ENCODE measurements around the gene DMXL1.

The DMXL1 gene, protein sequence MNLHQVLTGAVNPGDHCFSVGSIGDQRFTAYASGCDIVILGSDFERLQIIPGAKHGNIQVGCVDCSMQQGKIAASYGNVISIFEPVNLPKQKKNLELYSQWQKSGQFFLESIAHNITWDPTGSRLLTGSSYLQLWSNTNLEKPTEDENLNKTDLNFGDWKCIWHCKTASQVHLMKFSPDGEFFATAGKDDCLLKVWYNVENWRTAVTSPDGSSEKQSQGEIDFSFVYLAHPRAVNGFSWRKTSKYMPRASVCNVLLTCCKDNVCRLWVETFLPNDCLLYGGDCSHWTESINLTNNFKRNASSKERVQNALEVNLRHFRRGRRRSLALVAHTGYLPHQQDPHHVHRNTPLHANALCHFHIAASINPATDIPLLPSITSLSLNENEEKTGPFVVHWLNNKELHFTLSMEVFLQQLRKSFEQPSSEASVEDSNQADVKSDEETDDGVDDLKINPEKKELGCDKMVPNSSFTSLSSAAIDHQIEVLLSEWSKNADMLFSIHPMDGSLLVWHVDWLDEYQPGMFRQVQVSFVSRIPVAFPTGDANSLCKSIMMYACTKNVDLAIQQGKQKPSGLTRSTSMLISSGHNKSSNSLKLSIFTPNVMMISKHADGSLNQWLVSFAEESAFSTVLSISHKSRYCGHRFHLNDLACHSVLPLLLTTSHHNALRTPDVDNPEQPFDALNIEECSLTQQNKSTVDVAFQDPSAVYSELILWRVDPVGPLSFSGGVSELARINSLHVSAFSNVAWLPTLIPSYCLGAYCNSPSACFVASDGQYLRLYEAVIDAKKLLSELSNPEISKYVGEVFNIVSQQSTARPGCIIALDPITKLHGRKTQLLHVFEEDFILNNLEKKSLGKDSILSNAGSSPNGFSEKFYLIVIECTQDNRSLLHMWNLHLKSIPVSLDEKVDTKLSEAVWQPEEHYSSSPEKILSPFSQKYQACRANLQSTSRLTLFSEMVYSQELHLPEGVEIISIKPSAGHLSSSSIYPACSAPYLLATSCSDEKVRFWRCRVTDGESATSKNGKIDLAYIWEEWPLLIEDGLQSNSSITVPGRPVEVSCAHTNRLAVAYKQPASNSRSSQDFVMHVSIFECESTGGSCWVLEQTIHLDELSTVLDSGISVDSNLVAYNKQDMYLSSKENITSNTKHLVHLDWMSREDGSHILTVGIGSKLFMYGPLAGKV (N-terminal part only)

DNA sequence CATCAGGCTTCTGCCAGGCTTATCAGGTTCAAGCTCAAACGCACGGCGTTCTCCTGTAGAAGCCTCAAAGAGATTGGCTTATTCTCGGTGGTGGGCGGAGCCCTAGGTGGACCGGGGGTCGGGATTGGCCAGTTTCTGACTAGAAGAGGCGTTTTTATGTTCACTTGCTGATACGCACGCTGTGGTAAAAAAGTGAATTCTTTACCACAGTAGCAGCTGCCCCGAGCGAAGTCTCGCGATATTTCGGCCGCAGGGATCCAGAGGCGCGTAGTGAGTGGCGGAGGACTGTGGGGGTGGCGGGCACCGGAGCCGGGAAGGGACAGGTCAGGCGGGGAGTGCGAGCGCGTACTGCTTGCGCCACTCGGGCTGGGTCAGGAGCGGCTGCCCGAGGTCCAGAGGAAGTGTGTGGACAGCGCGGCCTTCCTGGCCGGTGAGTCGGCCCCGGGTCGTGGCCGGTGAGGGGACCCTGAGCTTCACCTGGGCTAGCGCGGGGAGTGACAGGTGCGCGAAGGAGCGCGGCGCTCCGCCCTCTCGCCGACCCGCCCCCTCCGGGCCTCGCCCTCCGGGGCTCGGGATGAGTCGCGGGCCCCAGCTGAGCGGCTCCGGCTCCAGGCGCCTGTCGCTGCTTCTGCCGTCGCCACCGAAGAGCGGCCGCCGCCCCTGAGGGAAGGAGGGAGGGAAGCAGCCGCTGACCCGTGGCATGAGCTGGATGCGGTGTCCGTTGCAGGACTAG is at the start of gene DMXL1:
Gene DMXL1, plus strand, starts transcription at position 260 of the 733 bp plus-strand sequence. CDS start 483 bp downstream, outside the sequence.
- DNase-seq = peak; percentile 82 to 99 (median 97)

DNA sequence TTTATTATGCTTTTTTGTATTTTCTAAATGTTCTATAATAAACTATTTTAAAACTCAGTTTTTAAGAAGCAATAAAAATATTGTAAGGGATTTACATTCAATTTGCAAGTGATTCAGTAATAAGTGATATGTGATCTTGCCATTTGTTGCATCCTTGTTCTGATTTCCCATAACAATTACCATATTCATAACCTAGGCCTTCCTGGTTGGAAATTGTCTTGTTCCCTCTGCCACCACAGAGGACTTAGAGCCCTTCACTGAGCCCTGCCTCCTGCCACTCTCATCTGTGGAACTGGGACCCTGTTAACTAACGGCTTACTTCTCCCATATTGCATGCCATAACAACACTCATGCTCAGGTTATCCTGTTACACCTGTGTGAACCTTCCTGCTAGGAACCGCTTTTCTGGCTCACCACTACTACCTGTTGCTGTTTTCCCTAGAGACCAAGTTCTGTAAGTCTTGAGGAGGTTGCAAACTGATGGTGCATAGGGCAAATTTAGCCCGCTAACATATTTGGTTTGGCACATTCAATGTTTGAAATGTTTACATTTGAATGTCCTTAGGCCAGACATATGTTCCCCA is 49.6 kb upstream of the DMXL1 start:
- no peak for DNase-seq

DNA sequence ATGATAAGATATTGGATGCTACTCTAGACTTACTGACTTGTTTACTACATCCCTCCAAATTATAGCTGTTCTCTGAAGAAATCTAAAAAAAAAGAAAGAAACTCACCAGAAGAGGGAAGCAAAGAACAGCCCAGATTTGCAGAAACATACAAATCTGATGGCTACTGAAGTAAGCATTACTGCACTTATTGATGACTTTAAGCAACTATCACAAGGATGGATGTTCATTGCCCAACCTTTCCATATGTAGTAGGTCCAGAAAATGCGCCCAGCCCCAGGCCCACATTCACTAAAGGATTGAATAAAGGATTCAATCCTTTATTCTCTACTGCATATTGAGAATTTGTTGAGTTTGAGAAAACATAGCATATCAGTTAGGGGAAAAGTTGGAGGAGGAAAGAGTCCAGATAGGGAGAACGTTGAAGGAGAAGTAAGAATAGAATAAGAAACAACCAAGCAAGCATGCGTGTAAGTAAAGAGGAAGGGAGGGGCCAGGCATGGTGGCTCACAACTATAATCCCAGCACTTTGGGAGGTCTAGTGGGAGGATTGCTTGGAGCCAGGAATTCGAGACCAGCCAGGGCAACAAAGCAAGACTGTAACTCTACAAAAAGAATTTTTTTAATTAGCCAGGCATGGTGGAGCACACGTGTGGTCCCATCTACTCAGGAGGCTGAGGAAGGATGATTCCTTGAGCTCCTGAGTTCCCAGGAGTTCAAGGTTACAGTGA is 48.7 kb upstream of the DMXL1 start:
- DNase-seq = peak in 2 of 58 donors; percentile 1 to 52

DNA sequence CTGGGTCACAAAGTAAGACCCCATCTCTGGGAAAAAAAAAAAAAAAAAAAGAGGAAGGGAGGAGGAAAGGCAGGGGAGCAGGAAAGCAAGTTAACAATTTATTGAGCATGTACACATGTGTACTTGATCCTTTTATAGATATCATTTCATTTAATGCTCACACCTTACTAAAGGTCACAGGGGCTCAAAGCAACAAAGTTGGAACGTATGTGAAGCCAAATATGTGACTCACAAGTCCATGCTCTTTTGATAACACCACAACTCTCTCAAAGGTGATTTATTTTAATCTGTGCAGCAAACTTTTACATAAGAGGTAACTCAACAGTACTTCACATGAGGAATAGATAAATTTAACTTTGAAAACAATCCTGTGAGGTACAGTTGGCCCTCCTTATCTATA is 48.1 kb upstream of the DMXL1 start:
- no peak for DNase-seq

DNA sequence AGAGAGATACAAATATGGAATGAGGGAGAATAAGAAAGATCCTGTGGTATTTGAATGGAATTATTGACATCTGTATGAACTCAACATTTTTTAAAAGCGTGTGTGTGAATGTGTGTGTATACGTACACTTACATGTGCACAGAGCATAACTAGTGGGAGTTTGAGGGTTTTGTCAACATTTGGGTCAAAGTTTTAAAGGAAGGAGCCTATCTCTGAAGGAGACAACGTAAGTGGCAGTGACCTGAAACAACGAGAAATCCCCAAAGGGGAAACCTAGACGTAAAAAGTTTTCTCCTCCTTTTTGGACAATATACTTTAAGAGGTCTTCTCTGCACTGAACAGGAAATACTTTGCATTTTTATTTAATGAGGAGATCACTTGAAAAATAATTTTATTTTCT is 42.3 kb upstream of the DMXL1 start:
- no peak for DNase-seq

DNA sequence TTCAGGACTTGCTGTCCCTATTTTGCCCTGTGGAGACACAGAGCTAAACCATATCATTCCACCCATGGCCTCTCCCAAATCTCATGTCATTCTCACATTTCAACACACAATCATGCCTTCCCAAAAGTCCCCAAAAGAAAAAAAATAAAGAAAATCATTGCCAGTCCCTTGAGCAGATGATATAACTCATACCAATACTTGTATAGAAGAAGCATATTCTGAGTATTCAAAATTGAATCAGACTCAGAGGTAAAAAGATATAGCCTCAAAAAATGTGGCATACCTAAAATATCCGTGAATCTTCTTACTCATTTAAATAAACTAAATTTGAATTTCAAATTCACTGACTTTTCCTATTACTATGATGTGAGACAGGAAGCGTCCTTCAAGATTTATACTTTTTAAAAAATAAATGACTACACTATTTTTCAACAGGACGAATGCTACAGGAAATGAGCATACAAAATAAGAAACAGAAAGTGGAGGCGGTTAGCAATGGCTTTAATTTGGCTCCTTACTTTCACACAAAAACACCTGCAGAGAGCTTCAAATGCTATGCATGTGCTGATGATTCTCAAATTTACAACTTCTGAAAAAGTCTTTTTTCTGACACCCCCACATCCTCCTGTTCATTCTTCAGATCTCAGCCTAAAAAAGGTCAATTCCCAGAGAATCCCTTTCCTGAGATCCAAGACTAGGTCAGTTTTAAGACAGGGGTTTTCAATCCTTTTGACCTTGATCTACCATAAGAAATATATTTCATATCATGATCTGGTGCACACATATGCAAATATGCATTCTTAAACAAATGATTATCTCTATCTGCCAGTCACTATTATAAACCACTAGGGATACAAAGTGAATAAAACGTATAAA is 39.6 kb upstream of the DMXL1 start:
- no peak for DNase-seq

DNA sequence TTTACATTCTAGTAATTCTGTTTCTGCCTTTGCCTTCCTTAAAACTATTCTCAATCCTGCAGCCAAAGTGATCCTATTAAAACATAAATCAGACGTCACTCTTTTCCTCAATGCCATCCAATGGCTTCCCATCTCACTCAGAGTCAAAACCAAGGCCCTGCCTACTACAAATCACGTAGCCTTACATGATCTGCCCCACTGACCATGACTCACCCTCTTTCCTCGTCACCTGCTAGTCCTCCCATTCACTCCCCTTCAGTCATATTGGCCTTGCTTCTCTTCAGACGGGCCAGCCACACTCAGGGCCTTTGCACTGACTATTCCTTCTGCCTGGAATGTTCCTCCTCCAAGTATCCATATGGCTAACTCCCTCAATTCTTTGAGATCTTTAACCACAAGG is 39.0 kb upstream of the DMXL1 start:
- DNase-seq = no peak

DNA sequence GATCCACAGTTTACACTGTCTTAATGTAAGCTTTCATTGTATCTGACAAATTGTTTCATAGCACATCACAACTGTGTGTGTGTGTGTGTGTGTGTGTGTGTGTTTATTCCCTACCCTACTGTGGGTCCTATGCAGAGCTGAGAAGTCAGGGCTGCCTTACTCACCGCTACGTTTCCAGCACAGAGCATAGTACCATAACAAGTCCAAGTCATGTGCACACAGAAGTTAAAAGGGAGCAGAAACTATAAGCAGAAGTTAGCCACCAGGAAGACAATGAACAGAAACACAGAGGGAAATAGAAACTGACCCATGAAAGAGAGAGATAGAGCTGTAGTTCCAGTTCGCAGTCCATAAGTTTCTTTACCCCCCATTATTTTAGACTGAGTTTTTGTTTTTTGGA is 38.2 kb upstream of the DMXL1 start:
- DNase-seq = peak in 1 of 58 donors; percentile 3

DNA sequence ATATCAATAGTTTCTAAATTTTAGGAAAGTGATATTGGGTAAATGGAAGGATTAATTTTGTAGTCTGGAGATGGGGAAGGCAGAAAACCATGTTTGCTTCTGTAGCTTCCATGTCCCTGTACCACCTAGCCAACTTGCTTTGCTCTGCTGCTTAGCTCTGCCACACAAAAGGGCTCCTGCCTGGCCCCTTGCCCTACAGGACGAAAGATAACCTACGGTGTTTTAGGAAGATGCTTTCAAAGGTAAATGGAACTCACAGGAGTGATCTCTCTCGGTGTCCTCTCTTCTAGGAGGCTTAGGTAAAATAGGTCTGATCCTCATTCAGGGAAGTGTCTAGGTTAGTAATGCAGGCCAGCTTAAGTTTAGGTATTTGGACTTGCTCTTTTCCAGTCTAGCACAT is 37.8 kb upstream of the DMXL1 start:
- no peak for DNase-seq

DNA sequence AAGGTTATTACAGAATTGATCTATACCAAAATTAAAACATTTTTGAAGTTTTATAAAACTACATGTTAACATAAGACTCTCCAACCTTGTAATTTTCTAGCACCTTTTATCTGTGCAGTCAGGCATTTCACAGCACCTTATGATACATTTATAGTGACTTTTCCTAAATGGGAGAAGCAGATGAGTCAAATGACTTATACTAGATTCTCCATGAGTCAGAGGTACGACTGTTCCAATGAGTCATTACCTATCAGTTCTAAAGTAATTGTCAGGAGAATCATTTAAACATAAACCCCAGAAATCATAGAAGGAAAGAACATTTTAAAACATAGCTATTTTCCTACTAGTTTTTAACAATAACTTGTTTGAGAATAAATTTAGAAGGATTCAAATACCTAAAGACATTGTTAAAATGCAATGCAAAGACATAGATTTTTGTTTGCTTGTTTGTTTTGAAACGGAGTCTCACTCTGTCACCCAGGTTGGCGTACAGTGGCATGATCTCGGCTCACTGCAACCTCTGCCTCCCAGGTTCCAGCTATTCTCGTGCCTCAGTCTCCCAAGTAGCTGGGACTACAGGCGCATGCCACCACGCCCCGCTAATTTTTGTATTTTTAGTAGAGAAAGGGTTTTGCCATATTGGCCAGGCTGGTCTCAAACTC is 34.7 kb upstream of the DMXL1 start:
- DNase-seq = no peak

DNA sequence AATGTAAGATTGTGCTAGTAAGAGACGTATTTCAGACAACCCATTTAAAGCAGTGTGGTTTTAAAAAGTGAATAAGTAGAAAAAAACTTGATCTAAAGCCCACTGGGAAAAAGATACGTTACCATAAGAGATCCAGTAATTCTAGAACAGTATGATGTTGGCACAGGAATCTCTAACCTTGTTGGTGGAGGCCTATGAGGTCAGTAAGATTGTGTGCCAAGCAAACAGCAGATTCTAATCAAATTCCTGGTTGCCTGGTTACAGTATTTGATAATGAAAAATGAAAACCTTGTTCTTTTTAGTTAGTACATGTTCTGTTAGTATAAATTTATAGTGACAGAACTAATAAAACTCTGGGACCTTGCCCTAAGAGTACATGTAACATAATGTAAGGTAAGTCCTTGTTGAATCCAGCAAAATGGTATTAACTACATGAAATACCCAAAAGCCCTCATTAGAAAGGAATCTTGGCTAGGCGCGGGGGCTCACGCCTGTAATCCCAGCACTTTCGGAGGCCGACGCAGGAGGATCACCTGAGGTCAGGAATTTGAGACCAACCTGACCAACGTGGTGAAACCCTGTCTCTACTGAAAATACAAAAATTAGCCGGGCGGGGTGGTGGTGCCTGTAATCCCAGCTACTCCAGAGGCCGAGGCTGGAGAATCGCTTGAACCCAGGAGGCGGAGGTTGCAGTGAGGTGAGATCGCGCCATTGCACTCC is 33.2 kb upstream of the DMXL1 start:
- no peak for DNase-seq

DNA sequence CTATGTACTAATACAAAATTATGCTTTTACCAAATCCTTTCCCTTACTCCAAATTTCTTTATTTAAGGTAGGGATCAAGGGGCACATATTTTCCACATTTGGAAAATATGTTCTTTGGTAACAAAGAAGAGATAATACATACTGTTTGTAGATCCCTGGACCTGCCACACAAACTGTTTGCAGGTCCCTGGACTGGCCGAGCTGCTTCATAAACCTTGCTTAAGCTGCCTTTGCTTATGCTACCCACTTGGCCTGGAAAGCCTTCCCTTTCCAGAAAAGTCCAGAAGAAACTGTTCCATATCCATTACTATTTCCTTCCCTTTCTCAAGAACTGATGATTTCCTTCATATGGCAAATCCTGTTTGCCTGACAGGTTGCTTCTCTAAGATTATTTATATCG is 22.6 kb upstream of the DMXL1 start:
- DNase-seq = no peak

DNA sequence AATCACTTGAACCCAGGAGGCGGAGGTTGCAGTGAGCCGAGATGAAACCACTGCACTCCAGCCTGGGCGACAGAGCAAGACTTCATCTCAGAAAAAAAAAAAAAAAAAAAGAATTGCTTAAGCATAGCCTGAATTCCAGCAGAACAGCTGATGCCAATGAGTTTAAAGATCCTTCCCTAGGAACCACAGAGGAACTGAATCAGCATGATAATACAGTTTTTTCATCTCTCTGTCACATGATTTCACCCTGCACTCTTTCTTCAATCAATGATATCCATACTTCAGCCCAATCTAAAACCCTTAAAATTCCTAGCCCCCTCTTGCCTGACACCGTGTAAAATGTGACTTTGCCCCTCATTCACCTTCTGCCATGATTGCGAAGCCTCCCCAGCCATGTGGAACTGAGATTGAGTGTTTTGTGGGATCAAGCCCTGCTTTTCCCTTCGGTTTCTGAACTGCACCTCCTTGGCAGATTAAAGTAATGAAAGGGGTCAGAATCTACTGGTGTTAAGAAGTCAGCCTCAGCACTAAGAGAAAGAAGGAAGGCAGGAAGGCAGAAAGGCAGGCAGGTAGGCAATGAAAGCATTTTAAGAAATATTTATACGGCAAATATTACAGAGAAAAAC is 20.9 kb upstream of the DMXL1 start:
- no peak for DNase-seq

DNA sequence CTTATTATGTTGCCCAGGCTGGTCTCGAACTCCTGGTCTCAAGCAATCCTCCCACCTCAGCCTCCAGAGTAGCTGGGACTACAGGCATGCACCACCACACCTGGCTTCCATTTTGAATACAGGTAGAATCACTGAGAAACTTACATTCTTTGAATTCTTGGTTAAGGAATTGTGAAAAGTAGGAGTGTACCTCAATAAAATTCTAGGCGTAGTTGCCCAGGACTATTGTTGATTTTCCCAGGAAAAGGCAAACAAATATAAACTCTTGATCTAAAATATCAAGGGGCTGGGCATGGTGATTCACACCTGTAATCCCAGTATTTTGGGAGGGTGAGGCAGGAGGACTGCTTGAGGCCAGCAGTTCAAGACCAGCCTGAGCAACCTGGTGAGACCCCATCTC is 16.8 kb upstream of the DMXL1 start:
- no peak for DNase-seq

DNA sequence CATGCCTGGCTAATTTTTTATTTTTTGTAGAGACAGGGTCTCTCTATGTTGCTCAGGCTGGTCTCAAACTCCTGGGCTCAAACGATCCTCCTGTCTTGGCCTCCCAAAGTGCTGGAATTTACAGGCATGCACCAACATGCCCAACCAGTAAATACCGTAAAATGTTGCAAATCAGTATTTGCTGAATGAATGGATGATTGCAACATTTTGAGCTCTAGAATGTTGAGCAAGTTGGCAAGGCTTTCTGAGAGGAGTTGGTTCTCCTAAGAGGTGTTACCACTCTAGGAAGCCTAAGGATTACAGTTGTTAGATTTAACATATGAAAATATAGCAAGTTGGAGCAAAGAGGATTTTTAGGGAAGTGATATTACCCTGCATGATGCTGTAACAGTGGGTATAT is 15.6 kb upstream of the DMXL1 start:
- no peak for DNase-seq

DNA sequence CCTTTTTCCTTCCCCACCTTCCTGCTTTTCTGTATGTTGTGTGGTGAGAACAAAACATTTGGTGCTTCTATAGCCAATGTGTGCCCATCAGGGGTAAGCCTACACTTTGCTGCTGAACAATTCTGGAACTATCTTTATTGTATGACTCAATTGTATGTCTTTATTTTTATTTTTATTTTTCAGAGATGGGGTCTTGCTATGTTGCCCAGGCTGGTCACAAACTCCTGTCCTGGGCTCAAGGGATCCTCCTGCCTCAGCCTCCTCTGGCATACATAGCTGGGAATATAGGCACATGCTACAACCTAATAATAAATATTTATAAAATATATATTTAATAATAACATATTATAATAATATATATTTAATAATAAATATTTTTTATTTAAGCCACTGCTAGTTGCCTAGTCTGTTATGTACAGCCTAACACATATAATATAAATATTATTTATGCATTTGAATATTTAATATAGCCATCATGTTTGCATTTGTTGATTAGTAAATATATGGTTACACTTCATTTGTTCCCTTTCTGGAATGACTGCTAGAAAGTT is 11.8 kb upstream of the DMXL1 start:
- DNase-seq = no peak

DNA sequence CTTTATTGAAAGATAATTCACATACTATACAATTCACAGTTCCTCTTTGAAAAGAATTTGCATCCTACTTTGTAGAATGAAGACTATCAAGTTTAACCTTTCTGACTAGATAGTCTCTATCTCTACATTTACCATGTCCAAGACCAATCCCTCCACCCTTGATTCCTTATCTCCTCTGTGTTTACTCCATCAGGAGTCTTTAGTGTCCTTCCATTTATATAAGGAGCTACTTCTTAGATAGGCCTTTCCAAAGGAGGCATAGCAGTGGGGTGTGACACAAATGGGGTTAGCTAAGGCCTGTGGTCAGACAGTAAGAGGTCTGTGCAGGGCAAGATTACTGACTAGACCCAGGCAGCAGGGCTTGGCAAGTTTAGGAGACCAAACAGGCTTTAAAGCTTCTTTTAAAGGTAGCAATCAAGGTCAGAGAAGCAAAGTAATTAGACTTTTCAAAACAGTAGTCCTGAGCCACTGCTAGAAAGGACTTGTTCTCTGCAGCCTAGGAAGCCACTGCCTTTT is 11.1 kb upstream of the DMXL1 start:
- DNase-seq = no peak

Measured in anterior cingulate cortex (tissue), 58 donors.